MG63 (cell line): ENCODE data around the gene LIPT1. TPM values are rescaled to one million over a fixed set of nuclear protein-coding genes. Genes with fewer than 3 reads are reported as not detected.
"Not testable (repeated sequence)": the region's sequence is repeated elsewhere in the genome, so short reads cannot be mapped to it uniquely, and the experiment has no call there.

Experiments used
- DNase-seq: peaks from one replicate; pipeline ENCODE4 v3.0.0-alpha.2; 2020
- H3K27me3 ChIP-seq: fragments of 250-450 bp; sonication (Bioruptor Pico); 2 replicates; pipeline ENCODE4 v1.5.1; 2020; ENCODE audit warnings: mild to moderate bottlenecking, moderate library complexity
- H3K36me3 ChIP-seq: fragments of 250-450 bp; sonication (Bioruptor Pico); 2 replicates; pipeline ENCODE4 v1.5.1; 2020; ENCODE audit warnings: mild to moderate bottlenecking, moderate library complexity
- H3K4me3 ChIP-seq: fragments of 250-450 bp; sonication (Bioruptor Pico); 2 replicates; pipeline ENCODE4 v1.5.1; 2020; ENCODE audit warnings: mild to moderate bottlenecking, moderate library complexity
- H3K9me3 ChIP-seq: fragments of 250-450 bp; sonication (Bioruptor Pico); 2 replicates; pipeline ENCODE4 v1.5.1; 2020; ENCODE audit warnings: mild to moderate bottlenecking, moderate library complexity
- total RNA-seq: library from RNA; depleted of rRNA; stranded (reverse); fragments of >200 nt; shearing (Covaris generic); gene quantifications from 2 replicates; pipeline ENCODE4 v1.2.3, GENCODE V29; 2014; ENCODE audit warnings: low replicate concordance

Gene LIPT1
- total RNA-seq, 1 experiment from 2014 or later = 4.2 TPM

- H3K9me3 ChIP-seq = no peaks in the 10 kb centered on the region
- DNase-seq = no peak
- H3K4me3 ChIP-seq = no peak overlapping the region
- peaks cover 18% of the 10 kb centered on the region for H3K36me3 ChIP-seq
- no peaks in the 10 kb centered on the region for H3K27me3 ChIP-seq
Measured at GRCh38 chr2:99158599-99158998, 3.8 kb downstream of the LIPT1 start.

- Histone ChIP-seq H3K36me3 (peaks cover 18% of the 10 kb centered on the region), H3K27me3 (no peaks in the 10 kb centered on the region), H3K4me3 (no peak overlapping the region), H3K9me3 (no peaks in the 10 kb centered on the region)
- no peak for DNase-seq
Measured at GRCh38 chr2:99159594-99159993, 4.8 kb downstream of the LIPT1 start.

- peaks cover 34% of the 10 kb centered on the region for H3K36me3 ChIP-seq
- H3K9me3 ChIP-seq = no peaks in the 10 kb centered on the region
- H3K27me3 ChIP-seq = no peaks in the 10 kb centered on the region
- no peak overlapping the region for H3K4me3 ChIP-seq
- DNase-seq = no peak
Measured at GRCh38 chr2:99166218-99166617, 11.5 kb downstream of the LIPT1 start.

GRCh38 chr2:99169534-99169933, 14.8 kb downstream of the LIPT1 start:
- Histone ChIP-seq H3K9me3 (no peaks in the 10 kb centered on the region), H3K36me3 (peaks cover 39% of the 10 kb centered on the region), H3K4me3 (no peak overlapping the region), H3K27me3 (no peaks in the 10 kb centered on the region)
- DNase-seq = no peak

- H3K9me3 ChIP-seq = no peaks in the 10 kb centered on the region
- DNase-seq = no peak
- no peaks in the 10 kb centered on the region for H3K27me3 ChIP-seq
- H3K36me3 ChIP-seq = peaks cover 39% of the 10 kb centered on the region
- no peak overlapping the region for H3K4me3 ChIP-seq
Measured at GRCh38 chr2:99171377-99172140, 16.8 kb downstream of the LIPT1 start.

- DNase-seq = peak; percentile 90
- peak within 1 kb of the TSS; percentile 72 for H3K4me3 ChIP-seq
- no peaks in the 10 kb centered on the region for H3K27me3 ChIP-seq
- H3K9me3 ChIP-seq = no peaks in the 10 kb centered on the region
- H3K36me3 ChIP-seq = peaks cover 2% of the 10 kb centered on the region
Measured at GRCh38 chr2:99180755-99181623, 26.2 kb downstream of the LIPT1 start, which contains the start of the genes MITD1 and MRPL30. Gene MITD1 (minus strand): TSS chr2:99181058. CDS start chr2:99180981, 77 bp downstream. Gene MRPL30 (plus strand): TSS chr2:99181184. CDS start chr2:99186204, 5,020 bp downstream.

- DNase-seq = no peak
- Histone ChIP-seq H3K9me3 (no peaks in the 10 kb centered on the region), H3K36me3 (peaks cover 6% of the 10 kb centered on the region), H3K27me3 (no peaks in the 10 kb centered on the region), H3K4me3 (peak overlapping the region; percentile 72)
Measured at GRCh38 chr2:99181624-99182000, 26.8 kb downstream of the LIPT1 start.

- Histone ChIP-seq H3K4me3 (no peak overlapping the region), H3K9me3 (no peaks in the 10 kb centered on the region), H3K27me3 (no peaks in the 10 kb centered on the region), H3K36me3 (peaks cover 15% of the 10 kb centered on the region)
- no peak for DNase-seq
Measured at GRCh38 chr2:99183025-99183424, 28.3 kb downstream of the LIPT1 start.

GRCh38 chr2:99184811-99185210, 30.0 kb downstream of the LIPT1 start:
- Histone ChIP-seq H3K27me3 (no peaks in the 10 kb centered on the region), H3K36me3 (peaks cover 28% of the 10 kb centered on the region), H3K9me3 (no peaks in the 10 kb centered on the region; the same call in 1 of the 2 replicates), H3K4me3 (no peak overlapping the region)
- DNase-seq = no peak

GRCh38 chr2:99187011-99187410, 32.2 kb downstream of the LIPT1 start:
- H3K4me3 ChIP-seq = no peak overlapping the region
- peaks cover 46% of the 10 kb centered on the region for H3K36me3 ChIP-seq
- peaks cover 2% of the 10 kb centered on the region; the same call in 1 of the 2 replicates for H3K9me3 ChIP-seq
- DNase-seq = no peak
- H3K27me3 ChIP-seq = no peaks in the 10 kb centered on the region

- no peak for DNase-seq
- peaks cover 60% of the 10 kb centered on the region for H3K36me3 ChIP-seq
- peaks cover 2% of the 10 kb centered on the region; the same call in 1 of the 2 replicates for H3K9me3 ChIP-seq
- no peaks in the 10 kb centered on the region for H3K27me3 ChIP-seq
- no peak overlapping the region for H3K4me3 ChIP-seq
Measured at GRCh38 chr2:99188357-99188756, 33.6 kb downstream of the LIPT1 start.

- peaks cover 2% of the 10 kb centered on the region; the same call in 1 of the 2 replicates for H3K9me3 ChIP-seq
- no peaks in the 10 kb centered on the region for H3K27me3 ChIP-seq
- H3K4me3 ChIP-seq = no peak overlapping the region
- peaks cover 77% of the 10 kb centered on the region for H3K36me3 ChIP-seq
- DNase-seq = no peak
Measured at GRCh38 chr2:99190548-99190947, 35.8 kb downstream of the LIPT1 start.

GRCh38 chr2:99192364-99192763, 37.6 kb downstream of the LIPT1 start:
- not testable (repeated sequence) for H3K27me3 ChIP-seq, DNase-seq, H3K4me3 ChIP-seq, H3K9me3 ChIP-seq
- H3K36me3 ChIP-seq = peaks cover 77% of the 10 kb centered on the region

- no peak overlapping the region for H3K4me3 ChIP-seq
- H3K36me3 ChIP-seq = peaks cover 29% of the 10 kb centered on the region
- H3K9me3 ChIP-seq = no peaks in the 10 kb centered on the region
- H3K27me3 ChIP-seq = no peaks in the 10 kb centered on the region
- no peak for DNase-seq
Measured at GRCh38 chr2:99198103-99198841, 43.5 kb downstream of the LIPT1 start.

- H3K9me3 ChIP-seq = no peaks in the 10 kb centered on the region
Measured at GRCh38 chr2:99200076-99200800, 45.5 kb downstream of the LIPT1 start.

More at GRCh38 chr2:99200076-99200800, 45.5 kb downstream of the LIPT1 start:
- DNase-seq = no peak
- Histone ChIP-seq H3K4me3 (no peak overlapping the region), H3K27me3 (no peaks in the 10 kb centered on the region), H3K36me3 (peaks cover 14% of the 10 kb centered on the region)
